Thoracic aorta (tissue), 2 donors: ENCODE results near the gene FLNC. TPM values are rescaled to one million over a fixed set of nuclear protein-coding genes. Genes with fewer than 3 reads are reported as not detected.

Experiments
- ATAC-seq: fragments of 150-250 bp; one replicate; pipeline ENCODE4 v1.8.0; 2017; ENCODE audit warnings: low read depth; ENCODE audit not compliant: insufficient number of reproducible peaks, low FRiP score
- DNase-seq: peaks from one replicate; pipeline ENCODE4 v3.0.0-alpha.2; 2020; ENCODE audit warnings: low spot score
- H3K27ac ChIP-seq, 2 donors: fragments of 200-600 bp; sonication (generic); 1 replicate in 1 of 2; 2 replicates in 1 of 2; pipeline ENCODE4 v1.5.1; 2016; ENCODE audit warnings: mild to moderate bottlenecking in 2 of 2, moderate library complexity in 2 of 2
- H3K27me3 ChIP-seq: fragments of 200-600 bp; sonication (generic); replicated peaks from 2 replicates; pipeline ENCODE4 v1.6.0; 2016; ENCODE audit warnings: mild to moderate bottlenecking; ENCODE audit not compliant: insufficient read depth
- H3K36me3 ChIP-seq: fragments of 200-600 bp; sonication (generic); one replicate; pipeline ENCODE4 v1.5.1; 2016
- H3K4me1 ChIP-seq, 2 donors: fragments of 200-600 bp; sonication (generic); 1 replicate in 1 of 2; 2 replicates in 1 of 2; pipeline versions ENCODE4 v1.5.1 to v1.6.0; 2016; ENCODE audit warnings: low read depth in 2 of 2, mild to moderate bottlenecking in 1 of 2; ENCODE audit not compliant: control insufficient read depth in 1 of 2
- H3K4me3 ChIP-seq: fragments of 200-600 bp; sonication (generic); 2 replicates; pipeline ENCODE4 v1.5.1; 2016; ENCODE audit warnings: mild to moderate bottlenecking
- H3K9me3 ChIP-seq: fragments of 200-600 bp; sonication (generic); 2 replicates; pipeline ENCODE4 v1.5.1; 2016
- total RNA-seq, 2 donors: library from RNA; depleted of rRNA; stranded (reverse); fragments of >200 nt; gene quantifications; one replicate each; pipeline versions ENCODE4 v1.1.0 to v1.2.3, GENCODE V29; 2016
- TF ChIP-seq, protein P1 (sequence below): fragments of 200-600 bp; sonication (generic); IDR thresholded peaks from one replicate; pipeline ENCODE4 v1.5.1; 2019; ENCODE audit warnings: antibody characterized with exemption

The FLNC gene
- total RNA-seq, 2 donors from 2014 or later = 157 to 273 TPM

GRCh38 chr7:128815289-128815942, 14.8 kb upstream of the FLNC start:
- ATAC-seq = no peak

DNA sequence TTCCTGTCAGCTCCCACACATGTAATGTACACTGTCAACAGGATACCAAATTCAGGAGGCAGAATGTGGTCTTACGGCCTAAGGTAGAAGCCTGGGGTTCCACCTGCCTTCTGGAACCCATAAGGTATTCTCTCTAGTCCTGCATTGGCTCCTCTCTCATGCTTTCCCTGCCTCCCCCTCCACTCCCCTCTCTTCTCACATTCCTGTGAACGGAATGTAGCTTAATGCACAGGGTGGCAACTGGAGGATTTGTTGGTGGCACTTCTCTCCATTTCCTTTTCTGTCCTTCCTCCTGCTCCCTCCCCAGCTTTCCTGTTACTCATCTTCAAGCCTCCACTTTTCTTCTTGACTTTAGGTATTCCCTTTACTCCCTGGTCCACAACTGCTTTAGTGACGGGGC, 11.5 kb upstream of the FLNC start:
- Histone ChIP-seq H3K27ac (no peak overlapping the region), H3K9me3 (no peaks in the 10 kb centered on the region), H3K4me1 (no peaks in the 10 kb centered on the region), H3K36me3 (no peaks in the 10 kb centered on the region), H3K4me3 (no peak overlapping the region), H3K27me3 (no peaks in the 10 kb centered on the region)
- TF ChIP-seq, protein P1, sequence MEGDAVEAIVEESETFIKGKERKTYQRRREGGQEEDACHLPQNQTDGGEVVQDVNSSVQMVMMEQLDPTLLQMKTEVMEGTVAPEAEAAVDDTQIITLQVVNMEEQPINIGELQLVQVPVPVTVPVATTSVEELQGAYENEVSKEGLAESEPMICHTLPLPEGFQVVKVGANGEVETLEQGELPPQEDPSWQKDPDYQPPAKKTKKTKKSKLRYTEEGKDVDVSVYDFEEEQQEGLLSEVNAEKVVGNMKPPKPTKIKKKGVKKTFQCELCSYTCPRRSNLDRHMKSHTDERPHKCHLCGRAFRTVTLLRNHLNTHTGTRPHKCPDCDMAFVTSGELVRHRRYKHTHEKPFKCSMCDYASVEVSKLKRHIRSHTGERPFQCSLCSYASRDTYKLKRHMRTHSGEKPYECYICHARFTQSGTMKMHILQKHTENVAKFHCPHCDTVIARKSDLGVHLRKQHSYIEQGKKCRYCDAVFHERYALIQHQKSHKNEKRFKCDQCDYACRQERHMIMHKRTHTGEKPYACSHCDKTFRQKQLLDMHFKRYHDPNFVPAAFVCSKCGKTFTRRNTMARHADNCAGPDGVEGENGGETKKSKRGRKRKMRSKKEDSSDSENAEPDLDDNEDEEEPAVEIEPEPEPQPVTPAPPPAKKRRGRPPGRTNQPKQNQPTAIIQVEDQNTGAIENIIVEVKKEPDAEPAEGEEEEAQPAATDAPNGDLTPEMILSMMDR = no peak
- no peak for ATAC-seq
- no peak for DNase-seq

More at GRCh38 chr7:128815289-128815942, 14.8 kb upstream of the FLNC start:
- DNase-seq = no peak
- no peaks in the 10 kb centered on the region for H3K9me3 ChIP-seq
- no peaks in the 10 kb centered on the region for H3K27me3 ChIP-seq
- peaks cover under 1% of the 10 kb centered on the region for H3K36me3 ChIP-seq
- no peak overlapping the region for H3K4me3 ChIP-seq
- no peak overlapping the region for H3K27ac ChIP-seq
- TF ChIP-seq, protein P1 = no peak
- H3K4me1 ChIP-seq = no peaks in the 10 kb centered on the region

DNA sequence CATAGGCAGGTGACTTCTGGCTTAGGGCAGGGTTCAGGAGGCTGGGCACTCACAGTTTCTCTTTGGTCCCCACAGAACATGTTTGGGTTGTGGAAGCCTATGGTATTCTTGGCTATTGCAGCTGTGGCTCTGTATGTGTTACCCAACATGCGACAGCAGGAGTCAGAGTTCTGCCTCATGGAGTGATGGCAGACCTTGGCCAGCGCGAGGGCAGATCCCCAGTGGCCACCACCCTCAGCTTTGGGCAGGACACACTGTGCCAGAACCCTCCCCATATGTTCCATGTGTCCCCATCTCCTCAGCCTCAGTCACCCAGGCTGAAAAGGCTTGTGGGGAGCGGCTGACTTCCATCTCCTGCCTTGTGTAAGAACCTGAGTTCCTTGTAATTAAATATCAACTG, 8.5 kb upstream of the FLNC start:
- Histone ChIP-seq H3K27me3 (no peaks in the 10 kb centered on the region), H3K4me3 (no peak overlapping the region), H3K4me1 (no peaks in the 10 kb centered on the region), H3K36me3 (no peaks in the 10 kb centered on the region), H3K9me3 (no peaks in the 10 kb centered on the region), H3K27ac (no peak overlapping the region)
- TF ChIP-seq, protein P1 = no peak
- ATAC-seq = no peak
- no peak for DNase-seq

- no peak for DNase-seq
- Histone ChIP-seq H3K4me3 (no peak overlapping the region), H3K4me1 (peaks cover 18 to 31% of the 10 kb centered on the region in 2 donors), H3K27ac (peak overlapping the region; percentile 81 to 97), H3K36me3 (no peaks in the 10 kb centered on the region), H3K9me3 (no peaks in the 10 kb centered on the region), H3K27me3 (no peaks in the 10 kb centered on the region)
- TF ChIP-seq, protein P1 = no peak
- no peak for ATAC-seq
These were observed 3.7 kb upstream of the FLNC start for GRCh38 chr7:128826512-128826911.

GRCh38 chr7:128826916-128827247, 3.3 kb upstream of the FLNC start:
- TF ChIP-seq, protein P1 = no peak
- Histone ChIP-seq H3K36me3 (no peaks in the 10 kb centered on the region), H3K27me3 (no peaks in the 10 kb centered on the region), H3K9me3 (no peaks in the 10 kb centered on the region), H3K27ac (peak overlapping the region; percentile 81 to 97), H3K4me3 (no peak overlapping the region), H3K4me1 (peaks cover 18 to 31% of the 10 kb centered on the region in 2 donors)
- no peak for ATAC-seq
- no peak for DNase-seq
